ENCODE measurements around the gene TNFAIP8L3. TPM values are rescaled to one million over a fixed set of nuclear protein-coding genes. Genes with fewer than 3 reads are reported as not detected.

Gene TNFAIP8L3
- total RNA-seq, 1 experiment from 2014 or later = 0.04 TPM

GRCh38 chr15:51071578-51071977 lies 23.1 kb downstream of the TNFAIP8L3 start:
- no peak for DNase-seq
- H3K27me3 ChIP-seq = no peaks in the 10 kb centered on the region
- no peaks in the 10 kb centered on the region for H3K36me3 ChIP-seq
- no peak overlapping the region for H3K4me3 ChIP-seq
- H3K9me3 ChIP-seq (replicated peaks) = no peaks in the 10 kb centered on the region
- H3K4me1 ChIP-seq = no peaks in the 10 kb centered on the region
- H3K27ac ChIP-seq = no peak overlapping the region

GRCh38 chr15:51069983-51070382 lies 24.7 kb downstream of the TNFAIP8L3 start:
- no peak for DNase-seq
- Histone ChIP-seq H3K27me3 (no peaks in the 10 kb centered on the region), H3K4me3 (no peak overlapping the region), H3K4me1 (no peaks in the 10 kb centered on the region), H3K36me3 (no peaks in the 10 kb centered on the region), H3K27ac (no peak overlapping the region), H3K9me3 (replicated peaks) (no peaks in the 10 kb centered on the region)

- no peaks in the 10 kb centered on the region for H3K9me3 ChIP-seq (replicated peaks)
- H3K36me3 ChIP-seq = no peaks in the 10 kb centered on the region
- H3K27ac ChIP-seq = no peak overlapping the region
- H3K4me1 ChIP-seq = no peaks in the 10 kb centered on the region
- DNase-seq = no peak
- no peak overlapping the region for H3K4me3 ChIP-seq
- H3K27me3 ChIP-seq = no peaks in the 10 kb centered on the region
These were observed 27.2 kb downstream of the TNFAIP8L3 start for GRCh38 chr15:51067510-51067909.

GRCh38 chr15:51065781-51066180 lies 28.9 kb downstream of the TNFAIP8L3 start:
- Histone ChIP-seq H3K27ac (no peak overlapping the region), H3K4me1 (no peaks in the 10 kb centered on the region), H3K27me3 (no peaks in the 10 kb centered on the region), H3K4me3 (no peak overlapping the region), H3K9me3 (replicated peaks) (no peaks in the 10 kb centered on the region), H3K36me3 (no peaks in the 10 kb centered on the region)
- DNase-seq = no peak

GRCh38 chr15:51065261-51065660 lies 29.4 kb downstream of the TNFAIP8L3 start:
- Histone ChIP-seq H3K27me3 (no peaks in the 10 kb centered on the region), H3K4me1 (no peaks in the 10 kb centered on the region), H3K27ac (no peak overlapping the region), H3K36me3 (no peaks in the 10 kb centered on the region), H3K9me3 (replicated peaks) (no peaks in the 10 kb centered on the region), H3K4me3 (no peak overlapping the region)
- no peak for DNase-seq

- Histone ChIP-seq H3K9me3 (replicated peaks) (no peaks in the 10 kb centered on the region), H3K4me1 (no peaks in the 10 kb centered on the region), H3K36me3 (no peaks in the 10 kb centered on the region), H3K27ac (no peak overlapping the region), H3K27me3 (no peaks in the 10 kb centered on the region), H3K4me3 (no peak overlapping the region)
- no peak for DNase-seq
These were observed 32.0 kb downstream of the TNFAIP8L3 start for GRCh38 chr15:51062736-51063135.

GRCh38 chr15:51060030-51060673 lies 34.6 kb downstream of the TNFAIP8L3 start:
- H3K4me1 ChIP-seq = no peaks in the 10 kb centered on the region
- no peak overlapping the region for H3K4me3 ChIP-seq
- no peak for DNase-seq
- H3K9me3 ChIP-seq (replicated peaks) = no peaks in the 10 kb centered on the region
- H3K27me3 ChIP-seq = no peaks in the 10 kb centered on the region
- H3K36me3 ChIP-seq = no peaks in the 10 kb centered on the region
- H3K27ac ChIP-seq = no peak overlapping the region

GRCh38 chr15:51054535-51054934 lies 40.2 kb downstream of the TNFAIP8L3 start:
- H3K27ac ChIP-seq = no peak overlapping the region
- H3K27me3 ChIP-seq = no peaks in the 10 kb centered on the region
- no peaks in the 10 kb centered on the region for H3K36me3 ChIP-seq
- H3K4me3 ChIP-seq = no peak overlapping the region
- no peak for DNase-seq
- no peaks in the 10 kb centered on the region for H3K9me3 ChIP-seq (replicated peaks)
- no peaks in the 10 kb centered on the region for H3K4me1 ChIP-seq

GRCh38 chr15:51053571-51053970 lies 41.1 kb downstream of the TNFAIP8L3 start:
- H3K27ac ChIP-seq = no peak overlapping the region
- DNase-seq = no peak
- no peaks in the 10 kb centered on the region for H3K27me3 ChIP-seq
- H3K9me3 ChIP-seq (replicated peaks) = no peaks in the 10 kb centered on the region
- no peaks in the 10 kb centered on the region for H3K4me1 ChIP-seq
- H3K36me3 ChIP-seq = no peaks in the 10 kb centered on the region
- H3K4me3 ChIP-seq = no peak overlapping the region

GRCh38 chr15:51051776-51052175 lies 42.9 kb downstream of the TNFAIP8L3 start:
- Histone ChIP-seq H3K27me3 (no peaks in the 10 kb centered on the region), H3K27ac (no peak overlapping the region), H3K4me1 (no peaks in the 10 kb centered on the region), H3K4me3 (no peak overlapping the region), H3K9me3 (replicated peaks) (no peaks in the 10 kb centered on the region), H3K36me3 (no peaks in the 10 kb centered on the region)
- no peak for DNase-seq

GRCh38 chr15:51049081-51049480 lies 45.6 kb downstream of the TNFAIP8L3 start:
- H3K4me1 ChIP-seq = no peaks in the 10 kb centered on the region
- H3K27ac ChIP-seq = no peak overlapping the region
- H3K36me3 ChIP-seq = no peaks in the 10 kb centered on the region
- no peak overlapping the region for H3K4me3 ChIP-seq
- H3K27me3 ChIP-seq = no peaks in the 10 kb centered on the region
- H3K9me3 ChIP-seq (replicated peaks) = no peaks in the 10 kb centered on the region
- DNase-seq = no peak

GRCh38 chr15:51048308-51048707 lies 46.4 kb downstream of the TNFAIP8L3 start:
- H3K4me1 ChIP-seq = no peaks in the 10 kb centered on the region
- no peaks in the 10 kb centered on the region for H3K36me3 ChIP-seq
- no peak for DNase-seq
- no peaks in the 10 kb centered on the region for H3K27me3 ChIP-seq
- no peak overlapping the region for H3K27ac ChIP-seq
- no peak overlapping the region for H3K4me3 ChIP-seq
- no peaks in the 10 kb centered on the region for H3K9me3 ChIP-seq (replicated peaks)

GRCh38 chr15:51046799-51047449 lies 47.8 kb downstream of the TNFAIP8L3 start:
- no peaks in the 10 kb centered on the region for H3K36me3 ChIP-seq
- H3K27ac ChIP-seq = no peak overlapping the region
- no peaks in the 10 kb centered on the region for H3K27me3 ChIP-seq
- H3K9me3 ChIP-seq (replicated peaks) = no peaks in the 10 kb centered on the region
- peak in 1 of 2 experiments; percentile 6 for DNase-seq
- H3K4me1 ChIP-seq = no peaks in the 10 kb centered on the region
- no peak overlapping the region for H3K4me3 ChIP-seq

GRCh38 chr15:51046016-51046415 lies 48.7 kb downstream of the TNFAIP8L3 start:
- Histone ChIP-seq H3K27me3 (no peaks in the 10 kb centered on the region), H3K4me1 (no peaks in the 10 kb centered on the region), H3K9me3 (replicated peaks) (no peaks in the 10 kb centered on the region), H3K27ac (no peak overlapping the region), H3K36me3 (no peaks in the 10 kb centered on the region), H3K4me3 (no peak overlapping the region)
- no peak for DNase-seq

- Histone ChIP-seq H3K27me3 (no peaks in the 10 kb centered on the region), H3K9me3 (replicated peaks) (no peaks in the 10 kb centered on the region), H3K27ac (no peak overlapping the region), H3K36me3 (no peaks in the 10 kb centered on the region), H3K4me3 (no peak overlapping the region), H3K4me1 (no peaks in the 10 kb centered on the region)
- no peak for DNase-seq
These were observed 50.5 kb downstream of the TNFAIP8L3 start for GRCh38 chr15:51044037-51044727.
